ENCODE data around the gene ARHGAP25.

DNA sequence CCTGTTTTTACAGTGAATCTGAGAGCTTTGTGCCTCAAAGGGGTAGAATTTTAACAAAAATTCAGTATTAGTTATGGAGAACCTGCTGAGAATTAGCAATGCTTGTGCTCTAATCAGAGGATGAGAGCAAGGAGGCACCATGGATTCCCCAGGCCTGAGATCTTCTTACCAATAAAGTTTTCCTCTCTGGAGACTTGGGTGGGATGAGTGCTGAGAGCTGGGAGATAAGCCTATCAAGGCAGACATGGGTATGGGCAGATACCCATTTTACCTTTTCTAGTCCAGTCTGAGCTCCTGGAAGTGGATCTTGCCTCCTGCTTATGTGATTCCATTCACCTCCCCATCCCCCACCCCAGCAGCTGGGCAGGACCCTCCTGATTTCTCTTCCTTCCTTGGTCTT, 82.7 kb downstream of the ARHGAP25 start:
- TF ChIP-seq CTCF (conservative IDR thresholded peaks at IDR 0.05 in 1 of 2, IDR thresholded peaks at IDR 0.05 in 1 of 2; ENCODE audit: low read depth in 1 of 2, low read length in 2 of 2): no peak
- no peak for TF ChIP-seq EZH2 (IDR thresholded peaks at IDR 0.05; ENCODE audit: low read length, missing control alignments)

Measured in fibroblast of lung (primary cell).